HUES48 (cell line): ENCODE data around the gene PLA2G15.
A peak's percentile ranks its signal among the peaks of the same experiment; 100 is the strongest.

Source experiments
- H3K27ac ChIP-seq: one replicate; pipeline ENCODE4 v1.7.0; 2013; ENCODE audit warnings: low read depth, low read length, inconsistent platforms
- H3K27me3 ChIP-seq: 2 replicates; pipeline ENCODE4 v1.6.1; 2013; ENCODE audit warnings: mild to moderate bottlenecking, low read length; ENCODE audit not compliant: control insufficient read depth, insufficient read depth
- H3K36me3 ChIP-seq: 2 replicates; pipeline ENCODE4 v1.6.1; 2013; ENCODE audit warnings: low read length; ENCODE audit not compliant: control insufficient read depth, insufficient read depth
- H3K4me1 ChIP-seq: 2 replicates; pipeline ENCODE4 v1.6.1; 2013; ENCODE audit warnings: mild to moderate bottlenecking, low read length; ENCODE audit not compliant: control insufficient read depth, insufficient read depth
- H3K4me3 ChIP-seq: 2 replicates; pipeline ENCODE4 v1.5.1; 2013; ENCODE audit warnings: mild to moderate bottlenecking, low read depth, low read length
- H3K9ac ChIP-seq: 2 replicates; pipeline ENCODE4 v1.6.1; 2013; ENCODE audit warnings: mild to moderate bottlenecking, low read depth, low read length, moderate library complexity
- H3K9me3 ChIP-seq: 2 replicates; pipeline ENCODE4 v1.6.1; 2013; ENCODE audit warnings: low read length; ENCODE audit not compliant: control insufficient read depth, insufficient read depth

The PLA2G15 gene

DNA sequence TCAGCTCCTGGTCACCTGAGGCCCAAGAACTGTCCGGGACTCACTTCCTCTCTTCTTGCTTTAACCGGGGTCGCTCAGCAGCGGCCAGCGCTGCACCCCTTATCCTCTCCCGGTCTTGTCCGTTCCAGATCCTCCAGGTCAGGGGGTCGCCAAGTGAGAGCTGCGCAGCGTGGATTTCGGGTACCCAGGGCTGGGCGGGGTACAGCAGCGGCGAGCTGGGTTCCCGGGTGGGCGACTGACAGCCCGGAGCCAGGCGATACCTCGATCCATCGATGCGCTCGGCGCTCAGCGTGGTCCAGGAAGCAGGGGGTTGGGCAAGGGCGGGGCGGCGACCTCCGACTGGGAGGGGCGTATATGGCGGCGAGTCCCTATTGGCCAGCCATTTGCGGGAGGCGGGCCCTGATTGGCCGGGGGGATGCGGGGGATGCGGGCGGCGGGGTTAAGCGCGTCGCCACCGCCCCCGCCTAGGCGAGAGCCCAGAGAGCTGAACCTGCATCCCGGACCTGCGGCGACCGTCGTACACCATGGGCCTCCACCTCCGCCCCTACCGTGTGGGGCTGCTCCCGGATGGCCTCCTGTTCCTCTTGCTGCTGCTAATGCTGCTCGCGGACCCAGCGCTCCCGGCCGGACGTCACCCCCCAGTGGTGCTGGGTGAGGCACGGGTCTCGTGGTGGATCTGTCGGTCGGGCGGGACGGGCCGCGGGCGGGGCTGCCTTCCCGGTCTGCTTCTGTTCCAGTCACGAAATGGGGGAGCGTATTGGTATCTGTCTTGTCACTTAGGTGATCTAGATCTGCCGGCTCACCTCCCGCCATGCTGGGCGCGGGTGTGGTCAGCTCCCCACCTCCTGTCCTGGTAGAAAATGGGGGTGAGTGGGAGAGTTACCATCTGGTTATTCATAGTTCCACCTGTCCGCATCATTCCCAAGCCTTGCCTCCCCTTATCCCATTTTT is at the start of gene PLA2G15:
Gene PLA2G15 (plus strand): TSS at position 471 of the 951 bp plus-strand sequence. CDS start 54 bp downstream, at position 525.
- Histone ChIP-seq H3K9me3 (no peaks in the 10 kb centered on the region), H3K36me3 (0 out of 2 replicates have a peak, but pooled peaks cover 4% of the 10 kb centered on the region), H3K4me1 (peaks cover 4% of the 10 kb centered on the region; the same call in 1 of the 2 replicates), H3K27ac (no peak within 1 kb of the TSS), H3K27me3 (peaks cover 12% of the 10 kb centered on the region), H3K9ac (peak within 1 kb of the TSS; percentile 15; the same call in 1 of the 2 replicates), H3K4me3 (peak within 1 kb of the TSS; percentile 92)

DNA sequence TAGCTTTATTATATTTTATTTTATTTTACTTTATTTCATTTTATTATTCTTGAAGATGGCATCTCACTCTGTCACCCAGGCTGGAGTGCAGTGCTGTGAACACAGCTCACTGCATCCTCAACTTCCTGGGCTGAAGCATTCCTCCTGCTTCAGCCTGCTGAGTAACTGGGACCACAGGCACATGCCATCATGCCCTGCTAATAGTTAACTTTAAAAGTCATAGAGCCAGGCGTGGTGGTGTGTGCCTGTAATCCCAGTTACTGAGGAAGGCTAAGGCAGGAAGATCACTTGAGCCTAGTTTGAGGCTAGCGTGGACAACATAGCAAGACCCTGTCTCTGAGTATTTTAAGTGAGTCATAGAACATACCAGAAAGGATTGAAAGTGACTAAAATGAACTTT is 47.9 kb upstream of the PLA2G15 start:
- Histone ChIP-seq H3K4me1 (no peaks in the 10 kb centered on the region), H3K9me3 (no peaks in the 10 kb centered on the region), H3K4me3 (no peak overlapping the region), H3K27ac (no peak overlapping the region), H3K9ac (no peak overlapping the region), H3K36me3 (peaks cover 7% of the 10 kb centered on the region; the same call in 1 of the 2 replicates), H3K27me3 (no peaks in the 10 kb centered on the region)

GRCh38 chr16:68200088-68200783 is 44.9 kb upstream of the PLA2G15 start:
- Histone ChIP-seq H3K9me3 (no peaks in the 10 kb centered on the region), H3K4me1 (no peaks in the 10 kb centered on the region), H3K4me3 (no peak overlapping the region), H3K36me3 (no peaks in the 10 kb centered on the region), H3K27me3 (no peaks in the 10 kb centered on the region), H3K9ac (no peak overlapping the region), H3K27ac (no peak overlapping the region)

GRCh38 chr16:68202091-68202519 is 43.1 kb upstream of the PLA2G15 start:
- Histone ChIP-seq H3K9me3 (no peaks in the 10 kb centered on the region), H3K4me3 (no peak overlapping the region), H3K27me3 (no peaks in the 10 kb centered on the region), H3K27ac (no peak overlapping the region), H3K9ac (no peak overlapping the region), H3K4me1 (no peaks in the 10 kb centered on the region), H3K36me3 (no peaks in the 10 kb centered on the region)

- Histone ChIP-seq H3K27ac (no peak overlapping the region), H3K9ac (no peak overlapping the region), H3K4me3 (no peak overlapping the region), H3K9me3 (no peaks in the 10 kb centered on the region), H3K27me3 (no peaks in the 10 kb centered on the region), H3K4me1 (no peaks in the 10 kb centered on the region), H3K36me3 (no peaks in the 10 kb centered on the region)
These were observed 38.9 kb upstream of the PLA2G15 start for GRCh38 chr16:68206245-68206644.

DNA sequence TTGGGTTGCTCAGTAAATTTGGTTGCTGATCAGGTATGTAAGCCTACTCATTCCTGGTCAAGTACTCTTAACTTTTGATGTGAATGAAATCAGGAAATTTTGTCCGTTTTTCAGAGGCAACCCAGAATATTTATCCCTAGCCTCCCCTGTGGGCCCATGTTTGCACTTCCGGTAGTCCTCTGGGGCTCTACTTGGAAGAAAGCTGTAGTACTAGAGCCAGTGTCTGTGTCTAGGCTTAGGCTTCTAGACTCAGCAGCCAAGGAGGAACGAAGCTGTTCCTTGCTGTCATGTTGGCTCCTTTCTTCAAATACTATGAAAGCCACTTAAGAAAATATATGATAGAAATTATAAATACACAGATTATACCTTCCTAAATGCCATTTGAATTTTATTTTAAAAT is 30.4 kb upstream of the PLA2G15 start:
- Histone ChIP-seq H3K27me3 (no peaks in the 10 kb centered on the region), H3K9me3 (no peaks in the 10 kb centered on the region), H3K4me1 (no peaks in the 10 kb centered on the region), H3K9ac (no peak overlapping the region), H3K36me3 (no peaks in the 10 kb centered on the region), H3K27ac (no peak overlapping the region), H3K4me3 (no peak overlapping the region)

- H3K4me3 ChIP-seq: no peak overlapping the region
- no peaks in the 10 kb centered on the region for H3K9me3 ChIP-seq
- H3K27me3 ChIP-seq: no peaks in the 10 kb centered on the region
- H3K27ac ChIP-seq: no peak overlapping the region
- no peaks in the 10 kb centered on the region for H3K4me1 ChIP-seq
- no peak overlapping the region for H3K9ac ChIP-seq
- H3K36me3 ChIP-seq: no peaks in the 10 kb centered on the region
These were observed 29.9 kb upstream of the PLA2G15 start for GRCh38 chr16:68215302-68215701.

DNA sequence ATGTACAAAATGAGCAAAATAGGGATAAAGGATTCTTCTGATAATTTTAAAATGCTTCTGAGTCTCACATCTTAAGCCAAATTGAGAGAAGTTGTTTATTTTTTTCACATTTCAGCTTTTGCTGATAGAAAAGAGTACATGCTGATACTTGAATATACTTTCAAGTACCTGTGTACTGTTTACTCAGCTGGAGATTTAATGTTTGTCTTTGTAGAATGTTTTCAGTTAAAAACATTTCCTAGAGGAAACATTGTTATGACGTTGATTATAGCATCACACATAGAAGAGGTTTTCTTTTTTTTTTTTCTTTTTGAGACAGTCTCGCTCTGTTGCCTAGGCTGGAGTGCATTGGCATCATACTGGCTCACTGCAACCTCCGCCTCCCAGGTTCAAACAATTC is 28.9 kb upstream of the PLA2G15 start:
- Histone ChIP-seq H3K4me1 (peaks cover 5% of the 10 kb centered on the region), H3K9me3 (no peaks in the 10 kb centered on the region), H3K4me3 (no peak overlapping the region), H3K27me3 (no peaks in the 10 kb centered on the region), H3K9ac (no peak overlapping the region), H3K36me3 (no peaks in the 10 kb centered on the region), H3K27ac (no peak overlapping the region)

- Histone ChIP-seq H3K4me3 (no peak overlapping the region), H3K27ac (no peak overlapping the region), H3K9me3 (no peaks in the 10 kb centered on the region), H3K9ac (no peak overlapping the region), H3K36me3 (no peaks in the 10 kb centered on the region), H3K27me3 (no peaks in the 10 kb centered on the region), H3K4me1 (peaks cover 5% of the 10 kb centered on the region)
These were observed 27.7 kb upstream of the PLA2G15 start for GRCh38 chr16:68217506-68217905.

DNA sequence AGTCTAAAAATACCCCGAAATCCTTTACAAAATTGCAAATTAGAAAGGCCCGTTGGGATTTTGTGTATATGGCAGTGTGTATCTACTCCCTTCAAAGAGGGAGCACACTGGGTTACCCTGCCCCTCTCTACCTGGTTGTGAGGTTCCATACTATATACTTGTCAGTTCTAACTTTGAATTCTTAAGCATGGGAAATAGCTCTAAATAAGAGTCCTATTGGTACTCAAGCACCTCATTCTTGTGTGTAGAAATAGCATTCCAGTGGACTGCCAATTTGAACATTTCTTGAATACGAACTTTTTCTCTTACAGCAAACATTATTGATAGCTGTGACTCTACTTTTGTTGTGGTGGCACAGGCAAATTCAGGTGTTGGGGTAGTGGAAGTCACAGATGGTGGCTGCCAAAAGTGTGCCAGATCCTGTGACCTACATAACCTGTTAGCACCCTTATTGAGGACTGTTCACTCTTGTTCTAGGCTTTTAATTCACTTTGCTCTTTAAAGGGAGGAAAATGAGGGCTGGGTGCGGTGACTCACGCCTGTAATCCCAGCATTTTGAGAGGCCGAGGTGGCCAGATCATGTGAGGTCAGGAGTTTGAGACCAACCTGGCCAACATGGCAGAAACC is 25.3 kb upstream of the PLA2G15 start:
- Histone ChIP-seq H3K4me1 (peaks cover 5% of the 10 kb centered on the region), H3K9me3 (no peaks in the 10 kb centered on the region), H3K4me3 (no peak overlapping the region), H3K9ac (no peak overlapping the region), H3K36me3 (no peaks in the 10 kb centered on the region), H3K27ac (no peak overlapping the region), H3K27me3 (no peaks in the 10 kb centered on the region)
